RPMI8226 (cell line): ENCODE measurements around the gene ANKRD34C.

Experiments used
- DNase-seq: peaks from one replicate; pipeline ENCODE4 v3.0.0-alpha.2; 2015

The ANKRD34C gene

GRCh38 chr15:79282371-79283251 lies at the start of gene ANKRD34C:
Gene ANKRD34C (plus strand): TSS chr15:79282722. CDS start chr15:79293285, 10,563 bp downstream.
- no peak for DNase-seq

- no peak for DNase-seq
These were observed 49.3 kb upstream of the ANKRD34C start for GRCh38 chr15:79233236-79233635.

GRCh38 chr15:79240036-79240435 lies 42.5 kb upstream of the ANKRD34C start:
- no peak for DNase-seq

- DNase-seq: no peak
These were observed 38.8 kb upstream of the ANKRD34C start for GRCh38 chr15:79243723-79244122.

GRCh38 chr15:79244876-79245275 lies 37.6 kb upstream of the ANKRD34C start:
- DNase-seq: no peak

GRCh38 chr15:79248183-79248582 lies 34.3 kb upstream of the ANKRD34C start:
- DNase-seq: no peak

GRCh38 chr15:79257454-79257853 lies 25.1 kb upstream of the ANKRD34C start:
- peak; percentile 30 for DNase-seq

GRCh38 chr15:79261836-79262235 lies 20.7 kb upstream of the ANKRD34C start:
- no peak for DNase-seq

GRCh38 chr15:79265167-79265566 lies 17.4 kb upstream of the ANKRD34C start:
- DNase-seq: no peak

- no peak for DNase-seq
These were observed 16.4 kb upstream of the ANKRD34C start for GRCh38 chr15:79265987-79266579.

GRCh38 chr15:79283252-79284048 lies 928 bp downstream of the ANKRD34C start:
- peak; percentile 50 for DNase-seq

- DNase-seq: no peak
These were observed 8.2 kb downstream of the ANKRD34C start for GRCh38 chr15:79290642-79291275.

GRCh38 chr15:79292011-79292410 lies 9.5 kb downstream of the ANKRD34C start:
- no peak for DNase-seq

- DNase-seq: no peak
These were observed 11.6 kb downstream of the ANKRD34C start for GRCh38 chr15:79294075-79294474.

GRCh38 chr15:79296583-79296982 lies 14.1 kb downstream of the ANKRD34C start:
- DNase-seq: no peak

- no peak for DNase-seq
These were observed 16.8 kb downstream of the ANKRD34C start for GRCh38 chr15:79299126-79299840.

- DNase-seq: no peak
These were observed 17.3 kb downstream of the ANKRD34C start for GRCh38 chr15:79299841-79300235.

- DNase-seq: no peak
These were observed 24.7 kb downstream of the ANKRD34C start for GRCh38 chr15:79307251-79307650.

- no peak for DNase-seq
These were observed 26.4 kb downstream of the ANKRD34C start for GRCh38 chr15:79308874-79309273.

GRCh38 chr15:79310612-79310984 lies 28.1 kb downstream of the ANKRD34C start:
- DNase-seq: no peak

- DNase-seq: peak; percentile 93
These were observed 28.7 kb downstream of the ANKRD34C start, which contains the start of gene TMED3 for GRCh38 chr15:79310985-79311900. Gene TMED3 (plus strand): TSS chr15:79311112. CDS start chr15:79311250, 138 bp downstream.
